HG02840 (cell line): Measurements from ENCODE around the gene AHDC1.

Source experiments
- ATAC-seq: cut with Tn5 transposase; IDR thresholded peaks from one replicate; pipeline ENCODE4 v1.9.1; 2021; ENCODE audit warnings: mild to moderate bottlenecking, moderate library complexity, moderate number of reproducible peaks; ENCODE audit not compliant: unreplicated experiment, low FRiP score

The AHDC1 gene

DNA sequence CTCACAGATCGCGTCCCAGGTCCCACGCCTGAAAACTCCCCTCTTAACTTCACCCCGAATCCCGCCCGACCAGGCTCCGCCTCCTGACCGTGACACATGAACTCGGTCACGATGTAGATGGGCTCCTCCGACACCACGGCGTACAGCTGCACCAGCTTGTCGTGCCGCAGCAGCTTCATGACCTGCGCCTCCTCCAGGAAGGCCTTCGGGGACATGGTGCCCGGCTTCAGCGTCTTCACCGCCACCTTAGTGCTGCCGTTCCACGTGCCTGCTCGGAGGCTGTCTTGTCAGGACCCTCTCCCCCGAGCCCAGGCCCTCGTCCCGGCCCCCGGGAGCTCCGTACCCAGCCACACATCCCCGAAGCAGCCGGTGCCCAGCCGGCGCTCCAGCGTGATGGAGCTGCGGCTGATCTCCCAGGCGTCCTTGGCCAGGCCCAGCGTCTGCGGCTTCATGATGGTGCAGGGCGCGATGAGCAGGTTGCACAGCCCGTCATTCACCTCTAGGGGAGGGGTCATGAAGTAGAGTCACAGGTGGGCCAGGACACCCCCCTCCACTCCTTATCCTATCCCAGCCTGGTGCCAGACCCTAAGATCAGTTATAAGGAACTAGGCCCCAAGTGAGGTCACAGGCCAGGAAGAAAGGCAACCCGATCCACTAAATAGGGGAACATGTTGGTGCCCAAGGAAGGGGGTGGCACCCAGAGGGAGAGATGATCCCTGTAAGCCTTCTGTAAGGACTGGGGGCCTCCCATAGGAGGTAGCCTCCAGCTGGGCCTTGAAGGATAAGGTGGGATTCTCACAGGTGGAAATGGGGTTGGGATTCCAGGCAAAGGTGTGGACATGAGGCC lies 11.6 kb upstream of the AHDC1 start:
- no peak for ATAC-seq

DNA sequence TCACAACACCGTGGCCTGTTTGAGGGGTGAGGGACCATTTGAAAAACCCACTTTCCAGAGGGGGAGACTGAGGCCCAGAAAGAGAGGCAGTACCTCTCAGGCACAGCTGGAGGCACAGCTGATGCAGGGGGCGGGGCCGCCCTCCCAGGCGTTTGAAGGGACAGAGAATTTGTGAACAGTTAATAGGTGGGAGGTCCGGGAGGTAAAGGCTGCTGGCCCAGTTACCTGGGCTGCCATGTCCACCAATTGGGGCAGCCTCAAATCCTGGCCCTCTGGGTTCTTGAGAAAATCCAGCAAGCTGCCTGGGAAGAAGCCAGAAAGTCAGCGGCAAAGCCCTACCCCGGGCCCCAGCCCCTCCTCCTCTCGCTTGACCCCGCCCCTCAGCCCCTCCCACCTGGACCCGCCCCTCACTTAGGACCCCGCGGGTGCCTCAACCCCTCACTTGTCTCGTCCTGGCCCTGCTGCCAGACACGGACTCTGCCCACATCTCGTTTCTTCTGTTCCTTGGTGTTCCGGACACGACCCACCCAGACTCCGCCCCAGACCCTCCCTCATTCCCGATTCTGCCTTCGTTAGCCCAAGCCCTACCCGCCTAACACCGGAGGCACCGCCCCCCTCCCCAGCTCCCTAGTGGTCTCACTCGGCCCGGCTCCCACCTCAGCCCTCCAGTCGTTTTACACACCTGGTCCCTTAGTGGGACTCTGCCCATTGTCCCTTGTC lies 10.8 kb upstream of the AHDC1 start:
- ATAC-seq: no peak

DNA sequence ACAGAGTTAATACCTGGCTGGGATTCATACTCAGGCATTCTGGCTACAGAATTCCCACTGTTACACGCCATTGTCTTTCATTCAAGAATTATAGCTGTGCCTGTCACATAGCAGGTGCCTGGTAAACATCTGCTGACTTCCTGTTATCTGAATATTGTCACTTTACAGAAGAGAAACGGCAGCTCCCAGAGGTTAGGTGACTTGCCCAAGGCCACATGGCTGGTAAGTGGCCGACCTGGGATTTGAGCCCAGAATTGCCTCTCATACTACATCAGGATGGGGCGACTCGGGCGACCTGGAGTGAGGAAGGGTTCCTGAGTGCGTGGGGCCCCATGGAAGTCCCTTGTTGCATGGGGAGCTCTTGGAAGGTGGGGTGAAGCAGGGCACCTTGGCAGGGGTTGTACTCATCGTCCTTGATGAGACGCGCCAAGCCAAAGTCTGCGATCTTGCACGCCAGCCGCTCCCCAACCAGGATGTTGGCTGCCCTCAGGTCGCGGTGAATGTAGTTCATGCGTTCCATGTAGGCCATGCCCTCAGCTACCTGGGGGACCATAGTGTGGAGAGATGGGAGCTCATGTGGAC lies 10.2 kb upstream of the AHDC1 start:
- no peak for ATAC-seq

DNA sequence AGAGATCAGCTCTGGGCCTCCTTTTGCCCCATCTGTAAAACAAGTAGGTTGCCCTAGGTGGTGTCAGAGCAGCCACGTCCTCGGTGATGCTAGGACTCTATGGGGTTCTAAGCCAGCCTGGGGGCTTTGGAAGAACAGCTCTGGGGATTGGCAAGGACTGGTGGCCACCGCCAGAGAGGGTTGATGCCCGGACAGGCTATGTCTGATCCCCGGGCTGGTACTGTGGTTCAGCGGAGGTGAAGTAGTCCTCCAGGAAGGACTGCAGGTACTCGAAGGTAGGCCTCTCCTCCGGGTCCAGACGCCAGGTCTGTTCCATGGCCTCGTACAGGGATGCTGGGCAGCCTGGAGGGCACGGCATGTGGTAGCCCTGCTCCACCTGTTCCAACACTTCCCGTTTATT lies 8.8 kb upstream of the AHDC1 start:
- ATAC-seq: no peak

DNA sequence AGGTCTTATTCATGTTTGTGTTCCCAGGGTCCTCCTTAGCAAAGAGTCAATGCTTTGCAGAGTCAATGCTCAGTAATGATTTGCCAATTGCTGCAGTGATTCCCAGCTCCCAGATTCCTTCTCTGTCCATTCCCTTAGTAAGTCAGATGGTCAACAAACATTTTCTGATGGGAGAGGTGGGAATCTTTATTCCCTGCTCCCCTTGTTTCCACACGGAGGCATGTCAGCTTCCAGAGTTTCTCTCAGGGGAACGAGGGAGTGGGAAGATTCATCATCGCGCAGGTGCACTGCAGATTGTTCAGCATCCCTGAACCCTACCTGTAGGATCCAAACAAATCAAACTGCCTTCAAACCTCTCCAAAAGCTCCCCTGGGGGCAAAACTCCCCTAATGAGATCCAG lies 7.5 kb upstream of the AHDC1 start:
- no peak for ATAC-seq

DNA sequence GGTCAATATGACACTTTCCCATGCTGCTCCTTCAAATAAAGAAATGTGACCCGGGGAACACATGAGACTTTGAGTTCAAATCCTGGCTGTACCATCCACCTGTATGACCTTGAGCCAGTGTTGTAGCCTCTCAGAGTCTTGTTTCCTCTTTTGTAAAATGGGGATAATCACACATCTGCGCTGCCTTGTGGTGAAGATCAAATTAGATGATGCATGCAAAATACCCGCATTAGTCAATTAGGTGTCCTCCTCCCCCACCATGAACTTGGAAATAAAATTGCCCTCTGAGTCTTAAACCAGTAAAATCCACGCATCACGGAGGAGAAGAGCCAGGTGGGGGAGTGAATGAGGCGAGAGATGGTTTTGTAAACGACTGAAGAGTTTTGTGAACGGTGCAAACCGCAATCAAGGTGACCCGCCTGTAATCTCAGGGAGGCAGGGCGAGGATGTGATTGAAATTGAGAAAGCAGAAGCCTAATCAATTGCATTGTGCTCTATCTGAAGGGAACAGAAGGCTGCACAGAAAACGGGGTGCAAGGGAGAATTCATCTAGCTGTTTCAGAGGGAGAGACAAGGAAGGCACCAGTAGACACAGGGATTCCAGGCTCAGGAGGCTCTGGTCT lies 5.8 kb upstream of the AHDC1 start:
- no peak for ATAC-seq

DNA sequence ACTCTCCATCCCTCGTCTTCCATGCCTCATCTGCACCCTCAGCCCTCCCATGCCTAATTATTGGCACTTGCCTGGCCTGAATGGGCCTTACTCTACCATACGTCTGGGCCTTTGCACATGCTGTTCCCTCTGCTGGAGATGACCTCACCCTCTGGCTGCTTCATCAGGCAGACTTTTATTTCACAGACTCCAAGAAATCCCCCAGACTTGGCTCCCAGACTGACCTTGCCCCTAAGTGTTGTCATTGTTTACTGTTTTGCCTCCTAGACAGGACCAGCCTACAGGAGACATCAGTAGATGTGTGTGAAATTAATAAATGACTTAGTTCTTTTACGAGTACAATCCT lies 5.2 kb upstream of the AHDC1 start:
- no peak for ATAC-seq

DNA sequence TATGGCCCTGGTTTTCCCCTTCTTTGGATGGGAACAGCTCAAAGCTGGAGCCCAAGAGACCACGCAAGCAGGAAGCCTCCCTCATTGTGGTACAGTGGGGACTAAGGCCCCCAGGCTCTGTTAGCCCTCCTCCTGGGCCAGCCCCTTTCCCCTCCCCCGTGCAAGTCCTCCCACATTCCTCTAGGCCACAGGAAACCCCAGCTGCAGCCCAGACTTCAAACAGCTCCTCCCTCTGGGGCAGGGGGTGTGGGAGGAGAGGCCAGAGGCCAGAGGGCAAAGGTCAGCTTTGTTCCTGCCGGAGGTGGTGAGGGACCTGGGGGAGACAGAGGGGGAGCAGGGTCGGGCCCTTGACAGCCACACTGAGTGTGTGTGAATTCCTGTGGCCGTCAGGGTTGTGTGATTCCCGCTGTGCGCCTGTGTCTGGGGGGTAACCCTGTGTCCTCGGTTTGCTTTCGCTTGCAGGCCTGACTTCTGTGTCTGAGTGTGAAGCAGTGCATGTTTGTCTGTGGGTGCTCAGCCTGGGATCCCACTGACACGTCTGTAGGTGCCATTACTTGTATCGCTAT lies 3.4 kb upstream of the AHDC1 start:
- no peak for ATAC-seq

DNA sequence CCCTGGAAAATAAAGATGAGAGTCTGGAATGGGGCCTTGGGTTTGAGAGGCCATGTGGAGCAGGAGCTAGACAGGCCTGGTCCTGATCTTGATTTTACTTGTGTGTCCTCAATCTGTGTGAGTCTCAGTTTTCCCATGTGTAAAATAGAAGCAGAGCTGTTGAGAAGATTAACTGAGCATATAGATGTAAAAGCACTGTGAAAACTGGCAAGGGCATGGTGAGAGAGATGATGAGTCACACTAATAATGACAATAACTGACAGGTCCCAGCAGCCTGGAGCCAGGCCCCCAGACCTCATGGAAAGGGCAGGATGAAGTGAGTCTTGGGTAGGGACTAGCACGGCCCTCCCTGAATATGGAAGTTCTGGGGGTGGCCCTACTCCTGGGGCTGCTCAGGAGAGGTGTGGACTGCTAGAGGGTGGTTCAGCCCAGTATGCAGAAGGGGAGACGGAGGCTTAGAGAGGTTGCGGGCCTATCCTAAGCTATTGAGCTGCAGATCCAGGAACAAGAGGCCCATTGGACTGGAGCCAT lies 2.8 kb upstream of the AHDC1 start:
- ATAC-seq: no peak

DNA sequence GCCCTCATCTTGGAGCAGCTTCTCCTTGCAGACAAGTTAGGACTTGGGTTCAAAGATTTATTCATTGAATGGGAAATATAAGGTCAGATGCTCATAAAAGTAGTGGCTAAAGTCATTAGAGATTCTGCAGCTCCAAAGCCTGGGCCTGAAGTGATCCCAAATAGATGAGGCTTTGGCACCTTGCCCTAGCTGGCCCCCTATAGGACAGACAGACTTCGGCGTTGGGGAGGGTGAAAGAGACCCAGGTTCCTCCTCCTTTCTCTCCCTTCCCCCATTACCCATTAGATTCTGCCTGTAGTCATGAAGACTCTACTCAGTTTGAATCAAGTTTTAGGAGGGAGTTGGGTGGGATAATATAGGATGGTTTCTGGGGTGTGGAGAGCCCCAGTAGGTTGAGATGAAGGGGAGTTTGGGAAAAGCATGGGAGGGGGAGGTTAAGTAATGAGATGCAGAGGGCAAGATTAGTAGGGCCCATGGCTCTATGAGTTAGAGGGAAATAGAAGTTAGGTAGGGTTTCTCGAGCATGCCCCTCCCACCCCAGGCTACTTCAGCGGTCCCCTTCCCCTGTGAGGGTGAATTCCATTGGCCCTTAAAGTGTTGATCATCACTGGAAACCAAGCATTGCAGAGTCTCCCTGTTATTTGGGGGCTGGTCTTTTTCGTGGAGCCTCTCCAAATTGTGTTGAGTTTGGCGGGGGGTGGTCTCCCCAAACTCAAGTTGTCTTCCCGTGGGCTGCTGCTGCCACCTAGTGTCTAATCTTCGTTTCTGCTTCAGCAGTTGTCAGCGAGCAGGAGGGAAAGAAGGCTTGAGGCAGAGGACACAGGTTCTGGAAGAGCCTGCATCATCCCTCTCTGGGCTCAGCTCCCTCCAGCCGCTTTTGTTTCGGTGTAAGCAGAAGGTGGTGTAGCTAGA lies 2.1 kb upstream of the AHDC1 start:
- ATAC-seq: no peak

DNA sequence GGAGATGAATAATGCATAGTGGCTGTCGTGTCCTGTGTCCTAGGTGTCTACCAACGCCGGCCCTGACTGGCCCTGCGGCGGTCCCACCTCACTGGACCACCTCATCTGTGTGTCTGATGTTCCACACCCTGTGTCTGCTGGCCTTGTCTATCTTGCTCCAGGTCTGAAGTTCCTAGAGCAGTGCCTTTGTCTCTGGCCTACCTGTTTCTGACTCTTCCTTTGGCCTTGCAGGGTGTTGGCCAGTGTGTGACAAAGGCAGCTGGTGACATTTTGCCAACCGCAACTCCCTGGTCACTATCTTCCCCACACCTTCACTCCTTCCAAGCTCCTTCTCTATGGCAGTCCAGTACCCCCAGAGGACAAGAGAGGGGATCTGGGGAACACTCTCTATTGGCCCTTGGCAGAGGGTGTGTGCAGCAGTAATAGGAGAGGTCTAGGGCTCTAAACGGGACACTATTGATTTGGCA lies 1.4 kb upstream of the AHDC1 start:
- no peak for ATAC-seq

DNA sequence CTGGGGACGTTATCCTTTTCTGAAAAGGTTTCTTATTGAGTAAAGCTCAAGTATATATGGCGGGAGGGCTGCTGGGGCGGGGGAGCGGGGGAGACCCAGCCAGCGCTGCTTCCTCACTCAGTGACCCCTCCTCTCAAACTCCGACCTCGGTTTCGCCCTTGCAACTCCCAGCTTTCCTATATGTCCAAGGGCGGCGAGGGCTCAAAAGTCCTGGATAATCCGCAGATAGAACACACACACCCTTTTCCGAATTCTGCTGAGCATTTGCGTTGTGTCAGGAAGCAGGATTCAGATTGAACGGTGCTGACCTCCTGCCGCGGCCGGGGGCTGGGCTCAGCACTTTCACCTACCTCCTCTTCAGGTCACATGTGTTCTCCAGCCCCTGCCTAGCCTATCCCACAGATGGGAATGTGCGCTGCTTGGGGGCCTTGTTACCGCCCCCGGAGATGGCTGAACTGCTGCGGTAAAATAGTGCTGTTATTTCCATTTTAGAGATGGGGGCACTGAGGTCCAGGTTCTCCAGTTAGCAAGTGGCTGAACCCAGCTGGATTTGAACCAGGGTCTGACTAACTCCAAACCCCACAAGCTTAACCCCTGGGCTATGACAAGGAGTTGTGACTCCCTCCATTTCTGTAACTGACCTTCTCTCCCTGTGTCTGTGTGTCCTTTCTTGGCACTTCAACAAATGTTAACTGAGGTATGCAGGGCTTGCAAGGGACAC lies 795 bp upstream of the AHDC1 start:
- no peak for ATAC-seq

DNA sequence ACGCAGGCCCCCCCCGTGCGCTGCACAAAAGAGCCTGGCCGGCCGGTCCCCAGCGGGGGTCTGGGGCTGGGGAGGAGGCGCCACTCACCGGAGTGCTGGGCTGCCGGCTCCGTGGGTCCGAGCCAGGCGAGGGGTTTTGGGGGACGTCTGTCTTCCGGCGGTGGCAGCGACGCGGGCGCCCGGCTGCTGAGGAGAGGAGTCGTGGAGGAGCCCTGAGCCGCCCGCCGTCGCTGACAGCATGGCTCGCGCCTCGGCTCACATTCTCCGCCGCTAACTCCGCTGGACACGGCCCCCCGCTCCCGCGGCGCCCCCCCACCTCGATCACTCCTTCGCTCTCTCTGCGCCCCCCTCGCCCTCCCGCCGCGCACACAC lies 649 bp downstream of the AHDC1 start:
- no peak for ATAC-seq

DNA sequence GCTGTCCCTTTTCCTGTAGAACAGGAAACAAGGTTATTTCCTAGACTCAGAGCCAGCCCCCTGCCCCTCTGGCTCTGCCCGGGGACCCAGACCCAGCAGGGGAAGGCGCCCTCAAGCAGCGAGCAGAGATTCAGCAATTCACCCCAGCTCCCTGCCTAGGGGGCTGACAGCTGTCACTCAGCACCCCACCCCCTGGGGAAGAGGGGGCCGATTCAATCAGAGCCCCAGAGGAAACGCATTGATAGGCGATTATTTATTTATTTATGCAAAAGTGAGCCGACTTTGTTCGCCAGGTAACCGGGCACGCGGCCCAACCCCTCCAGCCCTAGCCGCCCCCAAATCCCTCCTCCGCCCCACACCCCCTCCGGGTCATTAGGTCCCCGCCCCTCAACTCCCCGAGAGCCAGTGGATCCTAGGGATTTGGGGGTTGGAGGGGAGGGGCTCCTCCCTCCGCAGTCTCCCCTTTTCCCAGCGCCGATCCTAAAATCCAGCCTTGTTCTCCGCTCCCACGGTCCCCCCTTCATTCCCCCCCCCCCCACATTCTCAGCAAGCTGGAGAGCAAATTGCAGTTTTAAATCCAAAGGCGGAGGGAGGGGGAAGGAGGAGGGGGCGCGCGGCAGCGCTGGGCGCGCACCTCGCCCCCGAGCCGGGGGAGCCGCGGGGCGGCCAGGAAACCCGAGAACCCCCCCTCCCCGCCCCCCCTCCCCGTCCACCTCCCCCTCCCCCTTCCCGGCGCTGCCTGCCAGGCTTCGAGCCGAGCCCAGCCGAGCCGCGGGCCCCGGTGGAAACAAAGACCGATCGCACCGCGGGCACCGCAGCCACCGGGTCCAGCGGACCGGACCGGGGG lies 1.3 kb downstream of the AHDC1 start:
- no peak for ATAC-seq

DNA sequence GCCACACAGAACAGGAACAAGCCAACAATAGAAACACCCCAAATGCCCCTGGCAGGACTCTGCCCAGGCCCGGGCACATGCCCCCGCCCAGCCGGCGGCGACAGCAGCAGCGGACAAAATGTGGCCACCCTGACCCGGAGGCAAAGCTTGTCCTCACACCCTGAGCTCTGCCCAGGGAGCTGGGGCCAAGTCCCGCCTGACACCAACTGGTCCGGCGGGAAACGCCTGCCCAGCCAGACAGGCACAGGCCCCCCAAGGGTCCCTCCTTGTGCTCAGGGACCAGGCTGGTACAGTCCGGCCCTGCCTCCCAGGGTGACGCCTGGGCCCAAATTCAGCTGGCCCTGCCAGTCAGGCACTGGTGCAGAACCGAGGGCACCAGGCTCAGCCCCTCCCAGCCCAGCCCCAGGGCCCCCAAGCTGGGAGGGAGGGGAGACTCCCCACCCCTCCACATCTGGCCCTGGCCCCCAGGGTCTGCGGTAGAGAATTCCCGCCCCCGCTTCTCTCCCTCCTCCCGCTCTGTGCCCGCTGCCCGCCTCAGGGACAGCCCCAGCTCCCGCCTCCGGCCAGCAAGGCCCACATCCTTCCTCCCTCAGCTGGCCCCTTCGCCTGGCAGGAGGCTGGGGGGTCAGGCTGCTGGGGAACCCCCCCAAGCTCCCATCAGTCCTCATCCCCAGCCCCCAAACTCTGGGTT lies 2.0 kb downstream of the AHDC1 start:
- ATAC-seq: no peak

DNA sequence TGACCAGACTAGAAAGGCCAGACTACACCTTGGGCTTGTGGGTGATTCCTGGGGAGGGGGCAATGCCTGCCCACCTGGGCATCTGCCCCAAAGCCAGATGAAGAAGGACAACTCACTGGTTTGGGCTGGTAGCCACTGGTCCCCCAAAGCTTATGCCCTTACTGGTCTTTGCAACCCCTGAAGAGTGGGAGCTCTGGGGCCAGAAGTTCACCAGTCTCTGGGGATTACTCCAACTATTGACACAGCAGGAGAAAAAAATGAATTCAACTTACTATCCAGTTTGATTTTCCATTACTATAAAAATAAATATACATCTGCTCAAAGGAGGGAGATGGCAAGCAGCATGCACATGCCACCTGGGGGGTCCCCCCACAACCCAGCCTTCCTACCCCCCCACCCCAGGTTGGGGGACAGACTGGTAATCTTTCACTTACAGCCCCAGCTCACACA lies 2.6 kb downstream of the AHDC1 start:
- no peak for ATAC-seq

DNA sequence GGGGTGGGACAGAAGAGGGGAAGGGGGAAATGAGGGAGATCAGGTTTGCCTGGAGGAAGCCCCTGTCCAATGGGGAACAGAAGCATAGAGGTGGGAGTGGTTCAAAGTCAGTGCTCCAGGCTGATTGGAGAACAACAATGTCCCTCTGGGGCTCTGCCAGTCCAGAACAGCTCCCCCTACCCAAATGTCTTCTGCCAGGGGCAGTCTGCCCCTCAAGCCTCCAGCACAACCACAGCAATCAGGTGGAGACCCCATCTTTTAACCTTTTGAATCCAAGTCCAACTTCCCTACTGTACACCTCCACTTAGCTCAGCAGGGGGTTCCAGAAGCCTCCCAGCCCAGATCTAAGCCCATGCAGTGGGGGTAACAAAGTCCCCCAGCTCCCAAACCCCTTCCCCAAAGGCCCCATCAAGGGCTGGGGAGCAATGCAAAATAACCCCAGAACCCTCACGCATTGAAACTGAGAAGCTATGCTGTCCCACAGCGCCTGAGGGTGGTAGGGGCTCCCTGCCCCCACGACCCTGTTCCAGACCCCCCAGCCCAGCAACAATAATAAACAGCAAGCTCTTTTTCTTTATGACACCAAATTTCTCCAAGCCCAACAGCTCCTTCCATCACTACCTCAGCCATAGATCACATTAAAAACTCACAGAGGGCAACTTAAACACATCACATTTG lies 3.3 kb downstream of the AHDC1 start:
- no peak for ATAC-seq
